BJ (cell line): Measurements from ENCODE around the gene BCAN. TPM values are rescaled to one million over a fixed set of nuclear protein-coding genes. Genes with fewer than 3 reads are reported as not detected.

Source experiments
- CTCF ChIA-PET: fragments of 350-600 bp; formaldehyde crosslinking; extraction: SDS; loops from one replicate; lab custom pipeline; 2021; ENCODE audit warnings: antibody characterized with exemption, inconsistent platforms; lab: Yijun Ruan, JAX
- POLR2A ChIA-PET: fragments of 300-600 bp; sonication (Branson Sonifier 250); formaldehyde crosslinking; extraction: SDS; loops from one replicate; lab custom pipeline; 2021; ENCODE audit warnings: antibody characterized with exemption; lab: Charles Lee
- DNase-seq: peaks from one replicate; pipeline ENCODE4 v3.0.0-alpha.2; 2011; ENCODE audit warnings: low read depth
- H3K27me3 ChIP-seq: 2 replicates; pipeline ENCODE4 v1.6.0; 2011; ENCODE audit warnings: low read length; ENCODE audit not compliant: control insufficient read depth, insufficient read depth
- H3K36me3 ChIP-seq: 2 replicates; pipeline ENCODE4 v1.5.1; 2011; ENCODE audit warnings: low read length; ENCODE audit not compliant: control insufficient read depth, insufficient read depth
- H3K4me3 ChIP-seq: 2 replicates; pipeline ENCODE4 v1.5.1; 2011; ENCODE audit warnings: low read depth, mild to moderate bottlenecking, control low read depth, low read length
- CTCF ChIP-seq: IDR thresholded peaks from 2 replicates; pipeline ENCODE4 v1.5.1; 2011; ENCODE audit warnings: low read depth, mild to moderate bottlenecking, control low read depth, inconsistent platforms, low read length, moderate library complexity; ENCODE audit not compliant: insufficient read depth
- polyA plus RNA-seq: library from polyadenylated mRNA; depleted of rRNA; stranded (reverse); fragments of >200 nt; gene quantifications from 2 replicates; pipeline ENCODE4 v1.2.3, GENCODE V29; 2011

Gene BCAN
- polyA plus RNA-seq, 1 experiment: 0.02 TPM

GRCh38 chr1:156691665-156692440 is 49.9 kb downstream of the BCAN start:
- TF ChIP-seq CTCF: peak; percentile 45
- Histone ChIP-seq H3K27me3 (no peaks in the 10 kb centered on the region), H3K4me3 (no peak overlapping the region), H3K36me3 (no peaks in the 10 kb centered on the region)
- POLR2A ChIA-PET: no interaction called here
- DNase-seq: no peak
- CTCF ChIA-PET: interaction anchor here (0.6 to 31.9 kb wide), 9 partner anchors 14 to 445 kb away, joined by 3 to 1556 read pairs (median 73); partner anchors contain the start of genes CRABP2, INSRR, ISG20L2 and METTL25B

GRCh38 chr1:156692441-156692924 is 50.6 kb downstream of the BCAN start:
- no peak for TF ChIP-seq CTCF
- Histone ChIP-seq H3K36me3 (no peaks in the 10 kb centered on the region), H3K27me3 (no peaks in the 10 kb centered on the region), H3K4me3 (no peak overlapping the region)
- ChIA-PET POLR2A (no interaction called here), CTCF (interaction anchor here (0.6 to 31.9 kb wide), 7 partner anchors 15 to 444 kb away, joined by 3 to 1556 read pairs (median 115); partner anchors contain the start of genes CRABP2, INSRR, ISG20L2 and METTL25B)
- DNase-seq: no peak

- no peak for DNase-seq
- TF ChIP-seq CTCF: no peak
- H3K36me3 ChIP-seq: no peaks in the 10 kb centered on the region
- H3K4me3 ChIP-seq: no peak overlapping the region
- ChIA-PET CTCF (interaction anchor here (1.6 to 41.7 kb wide), 4 partner anchors 6 to 167 kb away, joined by 4 to 1556 read pairs (median 836); partner anchors contain the start of genes CRABP2, INSRR, ISG20L2 and METTL25B), POLR2A (no interaction called here)
- H3K27me3 ChIP-seq: no peaks in the 10 kb centered on the region
Observed at GRCh38 chr1:156692925-156693847, 51.3 kb downstream of the BCAN start.

- H3K4me3 ChIP-seq: no peak overlapping the region
- no peak for TF ChIP-seq CTCF
- no peak for DNase-seq
- H3K36me3 ChIP-seq: peaks cover 3% of the 10 kb centered on the region
- H3K27me3 ChIP-seq: no peaks in the 10 kb centered on the region
- ChIA-PET CTCF (interaction anchor here (0.6 to 41.7 kb wide), 5 partner anchors 7 to 237 kb away, joined by 3 to 1556 read pairs (median 4); partner anchors contain the start of genes CRABP2, ISG20L2, METTL25B and NES), POLR2A (no interaction called here)
Observed at GRCh38 chr1:156693848-156694689, 52.2 kb downstream of the BCAN start.
